Measurements from ENCODE around the gene SGTA.

- TF ChIP-seq EZH2 (IDR thresholded peaks at IDR 0.05; ENCODE audit: low read length) (no peak), CTCF (optimal IDR thresholded peaks at IDR 0.05 in 1 of 3, IDR thresholded peaks at IDR 0.05 in 1 of 3, conservative IDR thresholded peaks at IDR 0.05 in 1 of 3; ENCODE audit: extremely low read depth in 1 of 3, insufficient read depth in 2 of 3, low read length in 3 of 3) (no peak)
Measured at GRCh38 chr19:2788237-2788636, 5.2 kb upstream of the SGTA start.

Measured in keratinocyte (primary cell).